Keratinocyte (primary cell): Measurements from ENCODE around the gene DCUN1D4. TPM values are rescaled to one million over a fixed set of nuclear protein-coding genes. Genes with fewer than 3 reads are reported as not detected.

ENCODE experiments used
- DNase-seq: peaks from one replicate; pipeline ENCODE4 v3.0.0-alpha.2; 2011; ENCODE audit warnings: low read depth, missing footprints, low spot score
- FAIRE-seq: peaks from 2 replicates; lab custom pipeline; 2011; peaks lifted over from hg19 to GRCh38; lab: Jason Lieb, UNC
- H2AFZ ChIP-seq: 2 replicates; pipeline ENCODE4 v1.6.0; 2012; ENCODE audit warnings: low read length, control low read depth, inconsistent platforms; ENCODE audit not compliant: control insufficient read depth
- H3K27ac ChIP-seq: 2 replicates; pipeline ENCODE4 v1.5.1; 2011; ENCODE audit warnings: low read length; ENCODE audit not compliant: control insufficient read depth, insufficient read depth
- H3K27me3 ChIP-seq: 3 replicates; pipeline ENCODE4 v1.6.0; 2011; ENCODE audit warnings: low read length; ENCODE audit not compliant: control insufficient read depth, insufficient read depth; ENCODE audit errors: extremely low read depth
- H3K36me3 ChIP-seq, 2 experiments: 2 replicates in 1 of 2; 3 replicates in 1 of 2; pipeline ENCODE4 v1.5.1; 2011; ENCODE audit warnings: low read length in 2 of 2, mild to moderate bottlenecking in 1 of 2; ENCODE audit not compliant: control insufficient read depth in 2 of 2, insufficient read depth in 2 of 2; ENCODE audit errors: extremely low read depth in 1 of 2
- H3K4me1 ChIP-seq: 3 replicates; pipeline ENCODE4 v1.5.1; 2011; ENCODE audit warnings: low read length; ENCODE audit not compliant: control insufficient read depth, insufficient read depth; ENCODE audit errors: extremely low read depth
- H3K4me2 ChIP-seq: 3 replicates; pipeline ENCODE4 v1.6.0; 2011; ENCODE audit warnings: low read depth, low read length; ENCODE audit not compliant: control insufficient read depth, insufficient read depth; ENCODE audit errors: extremely low read depth
- H3K4me3 ChIP-seq, 3 experiments: fragments of 200-600 bp in 1 of 3; sonication (generic) in 1 of 3; 2 replicates in 2 of 3; 3 replicates in 1 of 3; pipeline ENCODE4 v1.5.1; 2011 to 2016; ENCODE audit warnings: low read length in 3 of 3, mild to moderate bottlenecking in 3 of 3, control low read depth in 2 of 3, inconsistent platforms in 1 of 3, low read depth in 1 of 3, mixed read lengths in 1 of 3, mixed run types in 1 of 3, moderate library complexity in 1 of 3; ENCODE audit not compliant: control insufficient read depth in 2 of 3, insufficient read depth in 2 of 3; ENCODE audit errors: extremely low read depth in 1 of 3
- H3K79me2 ChIP-seq: 2 replicates; pipeline ENCODE4 v1.6.0; 2012; ENCODE audit warnings: low read length; ENCODE audit not compliant: control insufficient read depth, insufficient read depth
- H3K9ac ChIP-seq: 3 replicates; pipeline ENCODE4 v1.6.0; 2011; ENCODE audit warnings: low read length; ENCODE audit not compliant: control insufficient read depth, insufficient read depth; ENCODE audit errors: extremely low read depth
- H3K9me1 ChIP-seq: 3 replicates; pipeline ENCODE4 v1.6.0; 2011; ENCODE audit warnings: low read length; ENCODE audit not compliant: control insufficient read depth, insufficient read depth; ENCODE audit errors: extremely low read depth
- H3K9me3 ChIP-seq: 2 replicates; pipeline ENCODE4 v1.5.1; 2012; ENCODE audit warnings: low read depth, low read length; ENCODE audit not compliant: control insufficient read depth
- H4K20me1 ChIP-seq: 3 replicates; pipeline ENCODE4 v1.6.0; 2011; ENCODE audit warnings: low read length; ENCODE audit not compliant: control insufficient read depth, insufficient read depth; ENCODE audit errors: extremely low read depth
- CTCF ChIP-seq, 3 experiments: IDR thresholded peaks in 1 of 3; conservative IDR thresholded peaks in 1 of 3; optimal IDR thresholded peaks in 1 of 3; 2 replicates in 2 of 3; 3 replicates in 1 of 3; pipeline versions ENCODE3 to v1.5.1; 2011; ENCODE audit warnings: low read length in 3 of 3, mild to moderate bottlenecking in 3 of 3, moderate library complexity in 2 of 3, control low read depth in 1 of 3, inconsistent platforms in 1 of 3; ENCODE audit not compliant: insufficient read depth in 2 of 3; ENCODE audit errors: extremely low read depth in 1 of 3
- EZH2 ChIP-seq: IDR thresholded peaks from one replicate; pipeline ENCODE4 v1.6.1; 2012; ENCODE audit warnings: inconsistent platforms, mild to moderate bottlenecking, low read length, moderate library complexity
- dilution Hi-C: fragments of 300-500 bp; cut with MboI; formaldehyde crosslinking; loops from one replicate; pipeline ENCODE4 v1.7.0; 2020; ENCODE audit warnings: low sequenced_read_pairs; ENCODE audit not compliant: extremely low pct_ligation_motif_present
- polyA plus RNA-seq, 5 experiments: library from polyadenylated mRNA; depleted of rRNA in 3 of 5; stranded (reverse) in 3 of 5; stranded (forward) in 1 of 5; unstranded in 1 of 5; fragments of >200 nt; gene quantifications; 1 replicate in 1 of 5; 2 replicates in 3 of 5; 3 replicates in 1 of 5; pipeline versions ENCODE4 v1.2.1 to v1.2.3, GENCODE V29; 2011 to 2012; ENCODE audit warnings: missing spikeins in 2 of 5, low read depth in 1 of 5, low replicate concordance in 1 of 5

The DCUN1D4 gene
- polyA plus RNA-seq, 1 donor (not counting 4 experiments of a cell fraction or from before 2014, with no cell fraction given), result 59.9 TPM

DNA sequence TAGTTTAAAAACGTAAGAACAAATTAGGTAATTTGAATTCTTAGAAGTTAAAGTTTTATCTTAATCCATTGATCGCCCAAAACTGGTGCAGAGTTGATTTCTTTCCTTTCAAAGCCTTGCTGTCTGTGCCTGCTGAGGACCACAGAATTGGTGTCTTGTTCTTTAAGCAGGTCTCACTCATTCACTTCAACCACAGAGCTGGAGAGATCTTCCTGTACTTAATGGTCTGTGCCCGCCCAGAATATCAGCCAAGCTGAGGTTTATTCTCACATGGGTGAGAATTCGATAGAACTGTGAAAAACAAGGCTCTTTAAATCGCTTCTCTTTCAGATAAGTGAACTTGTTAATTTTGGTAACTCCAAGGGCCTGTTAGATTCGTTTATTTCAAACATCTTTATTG, 31.6 kb downstream of the DCUN1D4 start:
- Histone ChIP-seq H2AFZ (no peak overlapping the region), H3K9me1 (no peaks in the 10 kb centered on the region), H3K27ac (no peak overlapping the region), H4K20me1 (no peaks in the 10 kb centered on the region), H3K4me2 (no peak overlapping the region), H3K79me2 (no peaks in the 10 kb centered on the region), H3K9me3 (no peaks in the 10 kb centered on the region), H3K4me3 (no peak overlapping the region), H3K27me3 (no peaks in the 10 kb centered on the region), H3K4me1 (no peaks in the 10 kb centered on the region), H3K36me3 (peaks cover 7 to 32% of the 10 kb centered on the region in 2 experiments), H3K9ac (no peak overlapping the region)
- FAIRE-seq, result no peak
- no peak for TF ChIP-seq CTCF (optimal IDR thresholded peaks at IDR 0.05 in 1 of 3, IDR thresholded peaks at IDR 0.05 in 1 of 3, conservative IDR thresholded peaks at IDR 0.05 in 1 of 3; ENCODE audit: extremely low read depth in 1 of 3, insufficient read depth in 2 of 3, low read length in 3 of 3)
- TF ChIP-seq EZH2, result no peak
- DNase-seq, result no peak
- dilution Hi-C loops, result no loop called here

DNA sequence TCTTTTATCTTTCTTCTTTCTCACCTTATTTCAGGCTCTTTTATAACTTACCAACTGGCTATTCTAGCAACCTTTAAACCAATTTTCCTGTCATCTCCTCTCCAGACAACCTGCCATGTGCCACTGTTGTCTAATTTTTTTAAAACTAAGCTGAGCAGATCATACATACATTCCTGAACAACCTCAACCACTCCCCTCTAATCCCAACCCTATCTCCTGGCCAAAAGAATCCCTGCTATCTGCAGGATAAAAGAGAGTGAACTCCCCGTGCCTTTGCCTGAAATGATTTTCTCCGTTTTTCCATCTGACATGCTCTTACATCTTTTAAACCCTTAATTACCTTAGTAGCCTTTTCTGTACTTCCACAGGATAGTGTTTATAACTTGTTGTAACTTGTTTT, 35.5 kb downstream of the DCUN1D4 start:
- no peak overlapping the region for H3K4me2 ChIP-seq
- H4K20me1 ChIP-seq, result no peaks in the 10 kb centered on the region
- no peaks in the 10 kb centered on the region for H3K27me3 ChIP-seq
- H3K27ac ChIP-seq, result no peak overlapping the region
- no peaks in the 10 kb centered on the region for H3K4me1 ChIP-seq
- no peak overlapping the region for H3K4me3 ChIP-seq
- dilution Hi-C loops, result no loop called here
- DNase-seq (no peak), FAIRE-seq (no peak)
- peaks cover 6 to 13% of the 10 kb centered on the region in 2 experiments for H3K36me3 ChIP-seq
- H3K9me1 ChIP-seq, result no peaks in the 10 kb centered on the region
- H2AFZ ChIP-seq, result no peak overlapping the region
- H3K79me2 ChIP-seq, result no peaks in the 10 kb centered on the region
- no peak overlapping the region for H3K9ac ChIP-seq
- TF ChIP-seq CTCF (optimal IDR thresholded peaks at IDR 0.05 in 1 of 3, IDR thresholded peaks at IDR 0.05 in 1 of 3, conservative IDR thresholded peaks at IDR 0.05 in 1 of 3; ENCODE audit: extremely low read depth in 1 of 3, insufficient read depth in 2 of 3, low read length in 3 of 3) (no peak), EZH2 (no peak)
- H3K9me3 ChIP-seq, result no peaks in the 10 kb centered on the region
